Stimulated activated CD4-positive, alpha-beta T cell treated with anti-CD3 and anti-CD28 coated beads, Interleukin-1b, Interleukin-23, amount 100 ng/mL, for 48 hours (primary cell): ENCODE measurements around the gene PIEZO2.

Source experiments
- DNase-seq: peaks from one replicate; pipeline ENCODE4 v3.0.0-alpha.2; 2020

PIEZO2 gene

GRCh38 chr18:11055721-11056120 is 93.6 kb downstream of the PIEZO2 start:
- no peak for DNase-seq

GRCh38 chr18:11054497-11054896 is 94.9 kb downstream of the PIEZO2 start:
- DNase-seq: no peak

GRCh38 chr18:11053293-11053692 is 96.1 kb downstream of the PIEZO2 start:
- DNase-seq: no peak

DNA sequence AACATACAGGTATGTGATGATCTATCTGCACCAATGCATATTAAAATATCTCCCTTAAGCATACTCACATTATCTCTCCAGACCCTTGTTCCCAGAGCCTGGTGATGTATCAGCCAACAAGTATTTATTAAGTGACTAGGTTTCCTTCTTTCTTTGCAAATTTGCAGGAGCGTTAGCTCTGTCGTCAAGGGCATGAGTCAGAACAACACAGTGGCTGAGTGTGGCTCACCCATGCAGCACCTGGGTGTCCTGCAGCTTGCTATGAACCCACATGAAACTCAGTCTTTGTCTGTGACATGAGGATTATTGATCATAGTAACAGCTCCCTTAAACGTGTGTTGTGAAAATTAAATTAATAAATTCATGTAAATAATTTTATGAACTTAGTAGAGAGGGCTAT is 96.6 kb downstream of the PIEZO2 start:
- DNase-seq: no peak

DNA sequence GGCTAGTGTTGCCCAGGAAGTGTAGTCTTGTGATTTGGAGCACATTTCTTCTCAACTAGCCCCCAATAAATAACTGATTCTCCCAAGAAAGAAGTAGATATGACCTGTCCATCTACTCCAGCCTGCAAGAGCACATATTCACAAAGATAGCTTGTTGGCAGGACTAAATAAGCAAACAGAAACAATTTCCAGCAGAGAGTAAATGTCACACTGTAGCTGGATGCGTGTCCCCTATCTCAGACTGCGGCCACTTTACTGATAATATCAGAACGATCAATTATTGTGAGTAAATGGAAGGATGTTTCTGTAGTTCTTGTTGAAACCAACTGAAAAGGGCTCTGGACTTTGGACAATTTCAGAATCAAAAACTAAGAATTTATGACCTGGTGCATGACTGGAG is 97.9 kb downstream of the PIEZO2 start:
- DNase-seq: no peak

DNA sequence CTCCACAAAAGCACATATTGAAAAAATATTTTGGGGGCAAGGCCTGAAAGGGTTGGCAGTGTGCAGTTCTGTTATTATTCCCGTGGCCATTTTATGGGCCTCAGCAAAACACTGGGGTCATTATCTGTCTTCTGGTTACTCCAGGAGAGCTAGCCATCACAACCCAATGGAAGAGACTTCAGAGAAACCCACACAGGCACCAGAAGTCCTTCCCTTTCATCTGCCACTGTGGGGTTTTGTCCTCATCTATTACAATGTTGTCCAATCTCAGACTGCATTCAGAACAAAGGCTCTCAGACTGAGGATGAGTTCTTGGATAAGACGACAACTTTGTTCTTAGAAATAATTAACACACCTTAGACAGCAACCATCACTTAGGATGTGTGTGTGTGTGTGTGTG is 98.4 kb downstream of the PIEZO2 start:
- no peak for DNase-seq

DNA sequence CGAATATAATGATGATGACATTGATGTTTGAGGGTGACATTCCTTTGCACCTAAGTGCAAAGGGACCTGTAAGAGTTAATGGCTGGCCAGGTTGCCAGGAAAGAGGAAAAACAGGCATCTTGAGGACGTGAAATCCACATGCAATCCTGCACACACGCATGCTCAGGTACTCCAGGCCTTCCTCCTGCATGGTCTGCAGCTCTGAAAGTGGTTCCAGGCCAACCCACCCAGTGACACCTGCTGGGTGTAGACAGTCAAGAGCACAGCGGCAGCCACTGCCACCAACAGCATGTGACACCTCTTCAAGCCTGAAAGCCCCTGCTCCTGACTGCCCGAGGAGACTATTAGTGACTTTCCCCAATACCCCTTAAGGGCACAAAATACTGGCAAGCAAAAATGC is 101.6 kb downstream of the PIEZO2 start:
- DNase-seq: no peak

GRCh38 chr18:11047156-11047555 is 102.2 kb downstream of the PIEZO2 start:
- DNase-seq: no peak

- DNase-seq: no peak
These were observed 103.2 kb downstream of the PIEZO2 start for GRCh38 chr18:11046140-11046539.

DNA sequence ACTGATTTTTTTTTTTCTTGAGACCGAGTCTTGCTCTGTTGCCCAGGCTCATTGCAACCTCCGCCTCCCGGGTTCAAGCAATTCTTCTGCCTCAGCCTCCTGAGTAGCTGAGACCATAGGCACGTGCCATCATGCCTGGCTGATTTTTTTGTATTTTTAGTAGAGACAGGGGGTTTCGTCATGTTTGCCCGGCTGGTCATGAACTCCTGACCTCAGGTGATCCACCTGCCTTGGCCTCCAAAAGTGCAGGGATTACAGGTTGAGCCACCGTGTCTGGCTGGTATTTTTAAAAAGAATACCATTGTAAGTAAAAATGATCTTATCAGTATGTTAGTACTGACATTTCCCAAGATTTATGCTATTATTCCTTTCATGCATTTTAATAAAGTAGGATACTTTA is 105.7 kb downstream of the PIEZO2 start:
- DNase-seq: no peak

GRCh38 chr18:11042247-11042646 is 107.1 kb downstream of the PIEZO2 start:
- no peak for DNase-seq

DNA sequence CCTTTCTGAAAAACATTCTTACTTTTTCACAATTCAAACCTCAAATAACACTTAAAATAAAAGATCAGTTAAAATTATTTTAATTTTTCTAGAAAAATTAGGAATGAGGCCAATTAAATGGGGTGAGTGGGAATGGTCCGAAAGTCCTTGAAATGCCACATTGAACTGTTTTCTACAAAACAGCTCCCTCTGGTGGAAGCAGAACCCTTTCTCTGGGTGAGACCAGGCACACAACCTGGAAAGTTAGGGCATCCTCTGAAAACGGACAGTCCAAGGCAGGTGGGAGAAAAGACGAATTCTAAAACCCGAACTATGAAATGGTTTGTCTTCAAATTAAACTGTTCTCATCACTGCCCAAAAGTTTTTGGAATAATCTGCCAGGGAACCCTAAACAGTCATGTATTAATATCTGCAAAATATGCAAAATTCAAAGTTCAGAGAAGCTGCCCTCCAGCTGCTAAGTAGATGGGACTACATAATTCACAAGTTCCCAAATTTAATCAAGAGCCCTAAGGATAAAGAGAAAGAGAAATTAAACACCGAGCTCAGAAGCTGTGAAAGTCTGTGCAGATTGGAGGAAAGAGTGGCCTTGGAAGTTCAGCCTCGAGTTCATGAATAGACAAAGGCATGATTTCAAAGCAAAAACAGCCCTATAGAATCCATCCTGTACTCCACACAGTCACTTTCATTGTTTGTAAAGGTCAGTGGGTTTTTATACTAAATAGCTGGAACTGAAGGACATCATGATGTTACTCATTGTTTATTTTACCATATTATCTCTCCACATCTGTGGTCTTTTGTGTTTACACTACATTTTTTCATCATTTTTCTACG is 108.3 kb downstream of the PIEZO2 start:
- DNase-seq: no peak

DNA sequence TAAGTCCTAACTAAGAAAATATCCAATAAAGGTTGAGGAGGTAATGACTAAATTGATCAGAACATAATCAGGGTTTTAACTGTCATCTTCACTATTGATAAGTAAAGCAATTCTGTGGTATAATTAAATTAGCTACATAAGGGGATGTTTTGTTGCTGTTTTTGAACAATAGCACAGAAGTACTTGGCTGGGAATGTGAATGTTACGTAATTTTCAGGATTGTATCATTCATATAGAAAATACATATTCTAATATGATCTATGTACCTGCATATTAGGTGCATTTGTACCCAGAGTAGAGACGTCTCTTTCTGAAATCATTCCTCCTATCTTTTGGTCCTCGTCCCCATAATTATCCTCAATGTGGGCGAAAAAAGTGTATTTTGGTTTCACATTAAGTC is 109.0 kb downstream of the PIEZO2 start:
- no peak for DNase-seq

DNA sequence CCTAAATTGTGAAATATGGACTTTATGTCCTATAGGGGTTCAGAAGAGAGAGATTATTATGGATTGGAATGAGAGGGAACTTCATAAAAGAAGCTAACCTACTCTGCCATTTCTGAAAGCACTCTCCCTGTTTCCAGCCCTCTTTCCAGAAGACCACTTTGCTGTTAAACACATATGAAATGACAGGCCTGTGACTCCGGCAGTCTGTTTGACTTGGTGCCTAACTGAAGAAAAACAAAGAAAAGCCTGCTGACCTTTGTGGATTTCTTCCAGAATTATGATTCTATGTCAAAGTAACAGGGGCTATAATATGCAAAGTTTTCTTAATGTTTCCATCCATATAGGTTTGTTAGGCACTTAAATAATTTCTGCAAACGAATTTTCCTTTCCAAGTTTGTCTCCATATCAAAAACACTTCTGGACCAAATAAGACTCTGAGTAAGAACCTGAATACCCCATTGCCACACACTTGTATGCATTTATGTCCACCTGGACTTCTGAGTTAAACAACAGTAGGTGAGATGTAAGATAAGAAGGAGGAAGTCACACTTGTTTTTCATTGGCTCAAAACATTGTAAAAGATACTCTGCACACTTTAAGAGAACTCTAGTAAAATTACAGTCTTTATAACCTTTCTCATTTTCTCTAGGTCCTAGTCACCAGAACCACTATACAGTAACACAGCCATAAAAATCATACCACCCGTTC is 111.7 kb downstream of the PIEZO2 start:
- no peak for DNase-seq

DNA sequence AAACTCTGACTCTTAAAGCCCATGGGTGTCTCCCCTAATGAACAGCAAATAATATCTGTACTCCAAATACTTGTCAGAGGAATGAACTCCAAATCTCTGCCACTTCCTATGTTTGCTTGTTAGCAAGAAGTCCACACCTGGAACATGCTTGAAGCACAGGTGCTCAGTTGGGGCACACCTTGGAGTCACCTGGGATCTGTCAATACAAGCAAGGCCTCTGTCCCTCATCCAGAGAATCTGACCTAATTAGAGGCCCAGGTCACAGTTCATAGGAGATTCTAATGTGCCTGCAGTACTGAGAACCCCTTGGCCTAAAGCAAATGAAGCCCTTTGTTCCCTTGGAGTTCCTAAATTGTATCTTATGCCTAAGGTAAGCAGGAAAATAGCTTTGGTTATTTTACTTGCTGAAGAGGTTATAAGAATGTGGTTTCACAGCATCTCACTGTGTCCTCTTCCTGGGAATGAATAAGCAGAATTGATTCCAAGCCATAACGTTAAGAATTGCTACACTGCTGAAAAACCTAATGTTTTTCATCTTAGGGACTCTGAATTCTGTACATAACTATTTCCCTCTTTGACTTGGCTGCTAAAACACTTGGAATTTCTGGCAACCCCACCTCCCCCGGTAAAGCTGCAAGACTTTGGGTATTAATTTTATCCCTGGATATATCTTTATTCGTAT is 113.4 kb downstream of the PIEZO2 start:
- no peak for DNase-seq

GRCh38 chr18:11035376-11035775 is 114.0 kb downstream of the PIEZO2 start:
- no peak for DNase-seq

GRCh38 chr18:11034884-11035283 is 114.5 kb downstream of the PIEZO2 start:
- no peak for DNase-seq

- DNase-seq: no peak
These were observed 115.9 kb downstream of the PIEZO2 start for GRCh38 chr18:11033503-11033902.

DNA sequence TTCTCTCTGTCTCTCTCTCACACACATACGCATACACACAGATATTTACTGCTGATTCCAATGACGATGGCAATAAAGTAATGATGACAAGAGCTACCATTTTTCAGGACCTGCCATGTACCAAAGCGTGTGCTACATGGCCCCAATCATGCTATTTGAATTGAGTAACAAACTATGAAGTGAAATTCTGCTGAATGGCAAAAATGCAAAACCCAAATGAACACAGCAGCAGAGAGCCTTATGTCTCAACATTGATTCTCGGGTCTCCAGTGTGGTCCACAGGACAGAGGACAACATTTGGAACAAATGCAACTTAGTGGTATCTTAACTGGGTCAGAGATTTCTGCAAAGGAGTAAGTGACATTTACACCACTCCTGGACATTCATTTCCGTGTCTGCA is 117.4 kb downstream of the PIEZO2 start:
- no peak for DNase-seq

DNA sequence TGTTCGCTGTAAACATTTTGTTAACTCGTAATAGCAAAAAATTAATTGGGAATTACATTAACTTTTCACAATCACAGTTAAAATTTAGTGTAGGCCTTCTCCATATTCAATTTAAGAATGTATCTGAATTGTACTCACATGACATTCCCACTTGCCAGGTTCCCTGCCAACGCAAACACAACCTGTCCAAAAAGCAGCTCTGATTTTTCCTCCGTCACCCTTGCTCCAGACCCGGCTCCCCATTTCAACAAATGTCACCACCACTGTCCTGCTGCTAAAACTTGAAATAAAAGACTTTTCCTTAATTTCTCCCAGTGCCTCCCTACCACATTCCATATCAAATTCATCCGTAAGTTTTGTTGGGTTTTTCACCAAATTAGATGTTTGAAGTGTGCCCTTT is 120.3 kb downstream of the PIEZO2 start:
- DNase-seq: no peak

DNA sequence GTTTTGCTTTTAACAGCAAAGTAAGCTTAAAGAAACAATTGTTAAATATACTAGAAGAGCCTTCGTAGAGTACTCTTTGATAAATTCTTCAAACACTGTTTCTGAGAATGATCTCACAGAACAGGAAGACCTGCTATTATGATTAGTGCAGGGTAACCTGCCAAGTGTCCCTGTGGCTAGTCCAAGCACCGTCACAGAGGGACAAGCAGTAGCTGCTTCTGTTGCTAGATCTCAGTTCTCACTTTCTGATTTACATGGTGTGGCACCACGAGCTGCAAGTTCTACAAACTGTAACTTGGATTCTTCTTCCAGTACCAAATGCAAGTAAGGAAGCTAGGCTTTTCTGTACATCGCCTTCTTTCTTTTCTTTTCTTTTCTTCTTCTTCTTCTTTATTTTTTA is 121.5 kb downstream of the PIEZO2 start:
- DNase-seq: no peak

GRCh38 chr18:11025671-11026070 is 123.7 kb downstream of the PIEZO2 start:
- DNase-seq: no peak

DNA sequence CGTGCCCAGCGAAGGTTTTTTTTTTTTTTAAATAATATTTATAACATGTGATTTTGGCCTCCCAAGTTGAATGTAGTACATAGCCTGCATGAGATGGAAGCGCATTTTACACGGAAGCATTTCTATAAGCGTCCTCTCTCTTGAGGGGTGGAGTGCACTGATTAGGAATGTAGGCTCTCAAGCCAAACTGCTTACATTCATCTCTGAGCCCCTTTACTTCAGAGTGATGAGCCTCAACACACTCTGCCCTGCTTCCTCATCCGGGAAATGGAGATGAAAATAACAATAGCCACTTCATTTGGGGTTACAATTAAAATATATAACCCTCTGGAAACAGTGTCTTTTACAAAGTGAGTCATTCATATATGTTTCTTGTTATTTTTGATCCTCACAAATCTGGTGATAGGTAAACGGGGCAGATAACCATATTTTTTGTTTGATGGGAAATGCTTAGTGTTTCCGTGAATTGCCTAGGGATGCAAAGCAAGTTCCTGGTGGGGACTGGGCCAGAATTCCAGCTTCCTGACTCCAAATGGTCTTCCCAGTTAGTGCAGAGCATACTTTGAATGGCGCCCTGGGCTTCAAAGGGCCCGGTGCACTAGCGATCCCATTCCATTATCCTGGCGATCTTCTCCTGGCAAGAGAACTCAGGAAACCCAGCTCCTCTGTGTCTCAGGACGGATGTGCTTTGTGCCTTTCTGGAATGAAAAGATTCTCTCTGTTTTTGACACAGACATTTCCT is 124.3 kb downstream of the PIEZO2 start:
- no peak for DNase-seq
